H1 (cell line): ENCODE data around the gene SRF. TPM values are rescaled to one million over a fixed set of nuclear protein-coding genes. Genes with fewer than 3 reads are reported as not detected.

Source experiments
- CBX5 ChIP-seq: fragments of 300-800, 300-1000 bp; sonication (generic); IDR thresholded peaks from 2 replicates; pipeline ENCODE4 v1.7.1; 2016; ENCODE audit warnings: antibody characterized with exemption, low read length, low read depth
- SP2 ChIP-seq: IDR thresholded peaks from 2 replicates; pipeline ENCODE4 v1.6.1; 2012; ENCODE audit warnings: mild to moderate bottlenecking, low read length, inconsistent platforms
- polyA plus RNA-seq, 7 experiments: library from polyadenylated mRNA; depleted of rRNA in 3 of 7; stranded (reverse) in 5 of 7; unstranded in 2 of 7; fragments of >200 nt in 5 of 7; fragments of 200-250 nt in 2 of 7; gene quantifications; 1 replicate in 5 of 7; 2 replicates in 1 of 7; 4 replicates in 1 of 7; pipeline versions ENCODE4 v1.2.1 to v1.2.3, GENCODE V29; 2011 to 2013; ENCODE audit warnings: missing spikeins in 2 of 7, mixed read lengths in 2 of 7
- total RNA-seq: library from RNA; stranded (reverse); fragmentation: NEBNext Ultra II Directional; extraction: Animal tissue kit (Norgen Biotek cat#: 25700); gene quantifications from 2 replicates; pipeline ENCODE4 v1.2.1, GENCODE V29; 2021

The SRF gene
- total and polyA plus RNA-seq, 2 of the 8 experiments (the other 6 are each of a cell fraction or from before 2014, with no cell fraction given) = 49.0 to 69.5 TPM

DNA sequence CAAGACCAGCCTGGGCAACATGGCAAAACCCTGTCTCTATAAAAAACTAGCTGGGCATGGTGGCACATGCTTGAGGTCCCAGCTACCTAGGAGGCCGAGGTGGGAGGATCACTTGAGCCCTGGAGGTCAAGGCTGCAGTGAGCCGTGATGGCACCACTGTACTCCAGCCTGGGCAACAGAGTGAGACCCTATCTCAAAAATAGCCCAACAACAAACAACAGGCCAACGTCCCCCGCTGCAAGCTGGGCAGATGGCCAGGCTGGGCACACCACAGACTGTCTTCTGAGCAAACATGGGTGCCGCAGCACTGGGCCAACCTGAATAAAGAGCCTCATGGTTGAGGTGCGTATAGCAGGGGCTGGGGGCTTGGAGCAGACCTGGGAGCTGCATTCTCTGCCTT lies 46.6 kb upstream of the SRF start (continued):
- TF ChIP-seq CBX5 (no peak), SP2 (no peak)
